Body of pancreas (tissue), 4 donors: ENCODE results near the gene KLHL22. TPM values are rescaled to one million over a fixed set of nuclear protein-coding genes. Genes with fewer than 3 reads are reported as not detected.

ENCODE experiments used
- ATAC-seq: fragments of 150-250 bp; one replicate; pipeline ENCODE4 v1.9.1; 2016
- DNase-seq, 4 donors: peaks; one replicate each; pipeline ENCODE4 v3.0.0-alpha.2; 2019
- H3K27ac ChIP-seq, 4 donors: fragments of 200-600 bp; sonication (generic); 1 replicate in 3 of 4; 2 replicates in 1 of 4; pipeline versions ENCODE4 v1.5.1 to v1.6.1; 2016 to 2019; ENCODE audit warnings: mild to moderate bottlenecking in 1 of 4, mixed read lengths in 1 of 4, moderate library complexity in 1 of 4
- H3K27me3 ChIP-seq, 2 donors: fragments of 200-600 bp; sonication (generic); one replicate each; pipeline ENCODE4 v1.6.0; 2016; ENCODE audit warnings: mild to moderate bottlenecking in 1 of 2
- H3K36me3 ChIP-seq, 2 donors: fragments of 200-600 bp; sonication (generic); replicated peaks in 1 of 2; 2 replicates each; pipeline ENCODE4 v1.5.1; 2016; ENCODE audit warnings: low read depth in 2 of 2; ENCODE audit not compliant: insufficient read depth in 1 of 2
- H3K4me1 ChIP-seq: fragments of 200-600 bp; sonication (generic); one replicate; pipeline ENCODE4 v1.6.0; 2016
- H3K4me3 ChIP-seq, 2 donors: fragments of 200-600 bp; sonication (generic); 1 replicate in 1 of 2; 2 replicates in 1 of 2; pipeline ENCODE4 v1.5.1; 2016 to 2019
- H3K9me3 ChIP-seq, 3 donors: fragments of 200-600 bp; sonication (generic); 1 replicate in 2 of 3; 2 replicates in 1 of 3; pipeline ENCODE4 v1.5.1; 2016
- POLR2A ChIP-seq, 3 donors: fragments of 450-650 bp; IDR thresholded peaks; one replicate each; pipeline ENCODE4 v1.6.1; 2016; ENCODE audit warnings: antibody characterized with exemption in 3 of 3, mild to moderate bottlenecking in 2 of 3
- WGBS, 2 donors: methylation state at CpG; one replicate each; pipeline ENCODE4 v1.1.5; 2017; 5-methylcytosine and 5-hydroxymethylcytosine counted together
- intact Hi-C: fragments of 100-400 bp; cut with DNase I; formaldehyde crosslinking; loops from one replicate; pipeline ENCODE4 v1.15.1; 2023
- total RNA-seq, 2 donors: library from RNA; depleted of rRNA; stranded (reverse); fragments of >200 nt; gene quantifications; one replicate each; pipeline ENCODE4 v1.1.0, GENCODE V29; 2016
- TF ChIP-seq, protein P1 (sequence below), 7 experiments: fragments of 450-650 bp in 4 of 7; fragments of 200-600 bp in 3 of 7; sonication (generic) in 3 of 7; IDR thresholded peaks; one replicate each; pipeline ENCODE4 v1.5.1; 2016 to 2019; ENCODE audit warnings: antibody characterized with exemption in 7 of 7

Gene KLHL22
- total RNA-seq, 2 donors from 2014 or later, result 10.1 to 11.9 TPM

DNA sequence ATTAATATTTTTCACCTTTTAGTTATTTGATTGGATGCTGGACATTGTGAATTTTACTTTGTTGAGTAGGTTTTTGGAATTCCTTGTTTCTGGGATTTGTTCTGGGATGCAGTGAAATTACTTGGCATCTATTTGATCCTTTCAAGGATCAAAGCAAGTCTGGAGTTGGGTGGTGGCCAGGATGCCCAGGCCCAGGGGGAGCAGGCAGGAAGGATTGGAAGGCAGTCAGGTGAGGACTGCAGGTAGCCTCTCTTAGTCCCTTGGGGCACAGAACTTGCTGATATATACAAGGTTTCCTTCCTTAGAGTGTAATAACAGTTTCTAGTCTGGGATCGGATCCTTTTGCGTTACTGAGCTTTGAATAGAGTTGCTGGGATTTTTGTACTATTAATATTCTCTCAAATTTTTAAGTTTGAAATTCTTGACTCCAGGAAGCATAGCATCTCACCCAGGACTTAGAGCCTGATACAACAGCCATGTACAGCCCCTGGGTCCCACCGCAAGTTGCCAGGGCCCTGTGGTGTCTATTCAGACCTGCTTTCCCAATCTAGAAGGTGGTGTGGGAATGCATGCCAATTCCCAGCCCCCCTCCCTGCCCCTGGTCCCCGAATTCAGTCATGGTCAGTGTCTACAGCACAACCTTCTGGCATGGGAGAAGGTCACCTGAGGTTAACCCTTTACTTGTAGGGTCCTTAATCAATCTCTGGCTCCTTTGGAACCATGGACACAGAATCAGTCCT is 95.6 kb downstream of the KLHL22 start:
- no peak overlapping the region for H3K27ac ChIP-seq
- ATAC-seq, result no peak
- intact Hi-C loops, result no loop called here
- H3K27me3 ChIP-seq, result no peaks in the 10 kb centered on the region
- 79 to 100% methylated on average over 2 to 4 of the region's 4 CpGs for WGBS, 2 donors
- no peaks in the 10 kb centered on the region for H3K36me3 ChIP-seq
- peaks cover 29% of the 10 kb centered on the region for H3K4me1 ChIP-seq
- no peaks in the 10 kb centered on the region for H3K9me3 ChIP-seq
- TF ChIP-seq, protein P1, sequence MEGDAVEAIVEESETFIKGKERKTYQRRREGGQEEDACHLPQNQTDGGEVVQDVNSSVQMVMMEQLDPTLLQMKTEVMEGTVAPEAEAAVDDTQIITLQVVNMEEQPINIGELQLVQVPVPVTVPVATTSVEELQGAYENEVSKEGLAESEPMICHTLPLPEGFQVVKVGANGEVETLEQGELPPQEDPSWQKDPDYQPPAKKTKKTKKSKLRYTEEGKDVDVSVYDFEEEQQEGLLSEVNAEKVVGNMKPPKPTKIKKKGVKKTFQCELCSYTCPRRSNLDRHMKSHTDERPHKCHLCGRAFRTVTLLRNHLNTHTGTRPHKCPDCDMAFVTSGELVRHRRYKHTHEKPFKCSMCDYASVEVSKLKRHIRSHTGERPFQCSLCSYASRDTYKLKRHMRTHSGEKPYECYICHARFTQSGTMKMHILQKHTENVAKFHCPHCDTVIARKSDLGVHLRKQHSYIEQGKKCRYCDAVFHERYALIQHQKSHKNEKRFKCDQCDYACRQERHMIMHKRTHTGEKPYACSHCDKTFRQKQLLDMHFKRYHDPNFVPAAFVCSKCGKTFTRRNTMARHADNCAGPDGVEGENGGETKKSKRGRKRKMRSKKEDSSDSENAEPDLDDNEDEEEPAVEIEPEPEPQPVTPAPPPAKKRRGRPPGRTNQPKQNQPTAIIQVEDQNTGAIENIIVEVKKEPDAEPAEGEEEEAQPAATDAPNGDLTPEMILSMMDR (IDR thresholded peaks at IDR 0.05), result no peak
- TF ChIP-seq POLR2A (IDR thresholded peaks at IDR 0.05), result no peak
- DNase-seq, result no peak
- no peak overlapping the region for H3K4me3 ChIP-seq

GRCh38 chr22:20398420-20398819 is 97.2 kb downstream of the KLHL22 start:
- DNase-seq, result no peak
- Histone ChIP-seq H3K4me1 (peaks cover 36% of the 10 kb centered on the region), H3K27me3 (no peaks in the 10 kb centered on the region), H3K9me3 (no peaks in the 10 kb centered on the region), H3K36me3 (no peaks in the 10 kb centered on the region), H3K27ac (no peak overlapping the region), H3K4me3 (no peak overlapping the region)
- no peak for ATAC-seq
- intact Hi-C loops, result no loop called here
- no peak for TF ChIP-seq POLR2A (IDR thresholded peaks at IDR 0.05)
- TF ChIP-seq, protein P1 (IDR thresholded peaks at IDR 0.05), result no peak
- WGBS, 2 donors, result 94 to 97% methylated on average over 5 of the region's 5 CpGs

GRCh38 chr22:20397498-20397897 is 98.1 kb downstream of the KLHL22 start:
- Histone ChIP-seq H3K9me3 (no peaks in the 10 kb centered on the region), H3K27ac (no peak overlapping the region), H3K4me1 (peaks cover 38% of the 10 kb centered on the region), H3K27me3 (no peaks in the 10 kb centered on the region), H3K36me3 (no peaks in the 10 kb centered on the region), H3K4me3 (no peak overlapping the region)
- intact Hi-C loops, result no loop called here
- ATAC-seq (no peak), DNase-seq (no peak)
- 84 to 90% methylated on average over 2 of the region's 2 CpGs for WGBS, 2 donors
- TF ChIP-seq, protein P1 (IDR thresholded peaks at IDR 0.05), result no peak
- no peak for TF ChIP-seq POLR2A (IDR thresholded peaks at IDR 0.05)

DNA sequence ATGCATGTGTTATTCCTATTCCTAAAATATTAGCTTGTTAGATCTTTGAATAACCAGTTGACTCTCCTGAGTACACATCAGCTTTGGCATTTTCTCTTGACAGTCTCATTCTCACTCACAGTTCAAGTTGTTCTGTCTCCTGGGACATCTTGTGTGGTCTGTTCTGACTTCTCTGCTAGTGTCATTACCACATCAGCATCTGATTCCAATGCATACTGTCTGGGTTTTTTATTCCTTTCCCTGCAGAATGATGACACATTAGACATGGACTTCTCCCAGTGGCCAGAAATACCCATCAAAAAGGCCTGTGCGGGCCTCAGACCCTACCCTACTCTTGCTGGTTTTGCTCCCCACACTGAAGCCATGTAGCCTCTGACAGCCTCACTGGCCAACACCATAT is 99.0 kb downstream of the KLHL22 start:
- Histone ChIP-seq H3K4me1 (peaks cover 38% of the 10 kb centered on the region), H3K4me3 (no peak overlapping the region), H3K27ac (no peak overlapping the region), H3K36me3 (no peaks in the 10 kb centered on the region), H3K9me3 (no peaks in the 10 kb centered on the region), H3K27me3 (no peaks in the 10 kb centered on the region)
- 83 to 96% methylated on average over 1 of the region's 1 CpG for WGBS, 2 donors
- DNase-seq (no peak), ATAC-seq (no peak)
- no peak for TF ChIP-seq POLR2A (IDR thresholded peaks at IDR 0.05)
- TF ChIP-seq, protein P1 (IDR thresholded peaks at IDR 0.05), result no peak
- intact Hi-C loops, result no loop called here

- TF ChIP-seq, protein P1 (IDR thresholded peaks at IDR 0.05), result no peak
- TF ChIP-seq POLR2A (IDR thresholded peaks at IDR 0.05), result no peak
- Histone ChIP-seq H3K9me3 (no peaks in the 10 kb centered on the region), H3K27ac (no peak overlapping the region), H3K27me3 (no peaks in the 10 kb centered on the region), H3K36me3 (no peaks in the 10 kb centered on the region), H3K4me3 (no peak overlapping the region), H3K4me1 (peaks cover 38% of the 10 kb centered on the region)
- no peak for DNase-seq
- 59 to 76% methylated on average over 2 of the region's 2 CpGs for WGBS, 2 donors
- intact Hi-C loops, result no loop called here
- ATAC-seq, result no peak
These were observed 99.7 kb downstream of the KLHL22 start for GRCh38 chr22:20395907-20396287.
